ENCODE measurements around the gene PHLDB2.

PHLDB2 gene

GRCh38 chr3:111884411-111885018 is 25.4 kb downstream of the PHLDB2 start:
- no peak for DNase-seq

GRCh38 chr3:111885578-111885977 is 26.5 kb downstream of the PHLDB2 start:
- DNase-seq, result no peak

- DNase-seq, result no peak
Observed at GRCh38 chr3:111890051-111890580, 31.1 kb downstream of the PHLDB2 start.

DNA sequence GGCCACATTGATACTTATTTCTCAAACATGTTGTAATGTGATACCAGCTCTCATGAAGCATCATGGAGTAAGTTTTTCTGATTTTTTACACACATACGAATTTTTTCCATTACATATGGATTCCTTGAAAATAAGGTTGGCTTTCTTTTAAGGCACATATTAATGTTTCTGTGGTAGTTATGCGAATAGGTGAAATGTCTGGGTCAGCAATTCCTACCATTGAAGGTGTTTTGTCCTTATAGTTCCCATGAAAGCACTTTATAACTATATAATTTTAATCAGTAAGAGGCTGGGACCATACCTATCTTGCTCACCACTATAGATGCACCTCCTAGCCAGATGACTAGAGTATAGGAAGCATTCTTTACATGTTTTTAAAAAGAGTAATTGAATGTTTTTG is 33.0 kb downstream of the PHLDB2 start:
- no peak for DNase-seq

DNA sequence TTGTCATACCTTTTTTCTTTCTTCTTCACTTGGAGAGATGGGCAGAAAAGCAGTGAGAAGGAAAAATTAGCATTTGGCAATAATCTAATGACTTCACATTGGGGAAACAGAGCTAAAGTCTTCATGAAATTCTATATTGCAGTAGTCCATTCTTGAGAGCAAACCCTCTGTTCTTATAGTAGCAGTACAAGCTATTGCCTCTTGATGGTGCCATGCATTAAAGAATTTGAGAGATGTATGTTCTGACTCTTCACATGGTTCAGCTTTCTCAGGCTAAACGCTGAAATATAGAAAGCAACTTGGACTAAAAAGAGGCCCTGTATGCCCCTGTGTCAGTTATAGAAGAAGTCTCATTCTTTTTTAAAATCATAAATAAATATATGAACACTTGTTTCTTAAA is 36.0 kb downstream of the PHLDB2 start:
- peak; percentile 43 for DNase-seq

DNA sequence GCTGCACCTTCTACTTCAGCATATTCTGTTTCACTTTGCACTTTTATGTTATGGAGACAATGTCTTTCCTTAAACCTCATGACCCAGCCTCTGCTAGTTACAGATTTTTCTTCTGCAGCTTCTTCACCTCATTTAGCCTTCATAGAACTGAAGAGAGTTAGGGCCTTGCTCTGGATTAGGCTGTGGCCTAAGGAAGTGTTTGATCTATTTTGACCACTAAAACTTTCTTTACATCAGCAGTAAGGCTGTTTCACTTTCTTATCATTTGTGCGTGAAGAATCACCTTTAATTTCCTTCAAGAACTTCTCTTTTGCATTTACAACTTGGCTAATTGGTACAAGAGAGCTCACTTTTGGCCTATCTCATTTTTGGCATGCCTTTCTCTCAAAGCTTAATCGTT is 40.9 kb downstream of the PHLDB2 start:
- DNase-seq, result no peak

DNA sequence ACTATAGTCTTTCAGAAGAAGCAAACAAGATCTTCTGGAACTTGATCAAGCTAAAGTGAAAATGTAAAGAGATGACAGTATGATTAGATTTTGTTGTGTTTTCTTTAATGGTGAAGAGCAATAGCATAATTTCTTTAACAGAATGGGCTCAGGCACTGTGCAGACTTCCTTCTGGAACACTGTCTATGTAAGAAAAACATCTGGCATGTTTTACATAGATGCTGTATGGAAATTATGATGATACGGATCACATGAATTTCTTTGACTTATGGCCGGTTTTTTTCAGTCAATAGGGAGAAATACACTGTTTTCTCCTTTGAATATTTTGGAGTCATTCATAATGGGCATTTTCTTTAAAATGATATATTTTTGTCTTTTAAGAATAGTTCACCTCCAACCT is 42.6 kb downstream of the PHLDB2 start:
- DNase-seq, result no peak

- DNase-seq, result no peak
Observed at GRCh38 chr3:111902534-111902933, 43.5 kb downstream of the PHLDB2 start.

DNA sequence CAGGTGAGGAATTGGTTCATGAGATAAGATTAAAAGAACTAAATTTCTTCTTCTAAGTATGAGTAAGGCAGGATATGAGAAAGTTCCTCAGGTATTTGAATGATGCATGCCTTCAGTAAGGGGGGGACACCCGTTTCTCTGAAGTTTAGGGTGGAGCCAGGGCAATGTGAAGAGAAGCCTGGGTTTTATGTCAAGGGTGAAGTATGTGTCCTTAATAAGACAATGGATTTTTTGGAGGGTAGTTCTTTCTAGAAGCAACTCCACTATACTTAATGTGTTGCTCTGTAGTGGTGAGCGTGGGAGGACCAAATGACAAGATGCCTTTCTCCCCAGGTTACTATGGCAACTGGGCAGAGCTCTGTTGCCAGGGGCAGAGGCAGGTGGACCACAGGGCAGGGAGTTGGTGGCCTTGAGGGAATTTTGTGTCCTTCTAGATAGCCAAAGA is 44.0 kb downstream of the PHLDB2 start:
- DNase-seq, result peak; percentile 85

DNA sequence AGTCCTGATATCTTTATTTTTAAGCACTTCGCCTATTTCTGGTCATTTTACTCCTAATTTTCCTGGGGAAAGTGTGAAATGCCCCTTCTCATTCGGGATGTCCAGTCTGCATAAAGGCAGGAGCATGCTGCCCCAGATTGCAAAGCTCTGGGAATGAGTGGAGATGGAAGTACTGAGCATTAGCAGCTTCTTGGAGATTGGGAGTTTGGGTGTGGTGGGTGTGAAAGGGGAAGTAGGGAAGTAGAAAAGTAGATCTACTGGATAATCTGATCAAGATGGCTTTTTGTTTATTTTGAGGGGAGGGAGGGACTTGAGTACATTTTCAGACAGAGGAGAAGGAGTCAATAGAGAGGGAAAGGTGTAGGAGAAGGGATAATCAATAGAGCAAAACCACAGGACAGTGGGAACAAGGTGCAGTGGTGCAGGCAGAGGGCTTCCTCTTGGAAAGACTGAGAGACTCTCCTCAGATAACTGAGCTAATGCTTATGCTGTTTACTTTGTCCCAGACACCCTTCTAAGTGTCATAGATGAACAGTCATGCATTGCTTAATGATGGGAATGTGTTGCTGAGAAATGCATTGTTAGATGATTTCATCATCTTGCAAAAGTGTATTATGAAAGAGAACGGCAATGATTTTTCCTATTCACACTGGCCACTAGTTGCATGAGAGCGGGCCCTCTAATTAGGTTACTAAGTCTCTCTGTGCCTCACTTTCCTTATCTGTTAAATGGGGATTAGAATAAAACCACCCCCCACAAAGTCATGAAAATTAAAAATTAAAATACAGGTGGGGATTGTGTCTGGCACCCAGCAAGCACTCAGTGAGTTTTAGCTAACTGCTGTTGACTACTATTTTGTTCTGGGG is 45.5 kb downstream of the PHLDB2 start:
- DNase-seq, result peak; percentile 95

DNA sequence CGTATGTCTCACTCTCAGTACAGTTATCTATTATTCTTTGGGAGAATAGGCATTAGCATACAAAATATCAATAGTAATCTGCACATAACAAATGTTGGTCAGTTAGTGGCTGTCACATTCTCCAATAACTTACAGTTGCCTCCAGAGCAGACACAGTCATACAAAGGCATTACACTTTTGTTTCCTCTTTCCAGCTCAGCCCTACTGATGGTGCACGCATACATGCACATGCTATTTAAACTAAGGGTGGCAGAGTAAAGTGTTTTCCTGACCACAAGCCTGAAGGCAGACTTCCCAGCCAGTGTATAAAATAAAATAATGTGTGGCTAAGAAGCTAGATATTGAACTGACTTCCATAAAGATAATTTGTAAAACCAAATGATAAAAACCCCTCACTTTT is 47.6 kb downstream of the PHLDB2 start:
- DNase-seq, result peak; percentile 18

DNA sequence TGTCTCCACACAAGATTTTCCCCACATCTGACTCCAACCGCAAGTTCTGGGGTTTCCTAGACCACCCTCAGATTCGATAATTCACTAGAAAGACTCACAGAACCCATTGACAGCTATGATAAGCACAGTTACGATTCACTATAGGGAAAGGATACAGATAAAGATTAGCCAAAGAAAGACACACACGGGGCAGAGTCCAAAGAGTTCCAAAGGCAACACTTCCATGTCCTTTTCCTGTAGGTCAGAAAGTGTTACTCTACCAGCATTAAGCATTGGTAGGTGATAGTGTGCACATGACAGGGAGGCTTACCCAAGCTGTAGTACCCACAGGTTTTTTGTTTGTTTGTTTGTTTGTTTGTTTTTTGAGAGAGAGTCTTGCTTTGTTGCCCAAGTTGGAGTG is 48.1 kb downstream of the PHLDB2 start:
- DNase-seq, result no peak

DNA sequence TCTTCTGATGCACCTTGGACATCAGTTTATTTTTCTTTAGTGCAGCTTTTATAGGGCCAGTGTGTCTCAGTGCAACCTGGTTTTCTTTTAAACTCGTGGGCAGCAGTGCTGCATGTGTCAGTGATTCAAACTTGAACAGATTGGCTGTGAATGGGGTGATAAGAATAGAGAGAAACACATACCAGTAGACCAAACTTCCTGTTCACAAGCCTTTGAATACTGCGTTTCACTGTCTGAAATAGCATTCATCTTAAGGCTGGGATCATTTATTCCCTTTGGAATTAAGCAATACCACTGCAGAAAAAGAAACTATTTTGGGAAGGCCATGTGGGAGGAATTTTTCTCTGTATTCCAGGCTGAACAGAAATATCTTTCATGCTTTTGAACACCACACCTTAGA is 51.7 kb downstream of the PHLDB2 start:
- peak; percentile 85 for DNase-seq

GRCh38 chr3:111911446-111911845 is 52.4 kb downstream of the PHLDB2 start:
- no peak for DNase-seq

DNA sequence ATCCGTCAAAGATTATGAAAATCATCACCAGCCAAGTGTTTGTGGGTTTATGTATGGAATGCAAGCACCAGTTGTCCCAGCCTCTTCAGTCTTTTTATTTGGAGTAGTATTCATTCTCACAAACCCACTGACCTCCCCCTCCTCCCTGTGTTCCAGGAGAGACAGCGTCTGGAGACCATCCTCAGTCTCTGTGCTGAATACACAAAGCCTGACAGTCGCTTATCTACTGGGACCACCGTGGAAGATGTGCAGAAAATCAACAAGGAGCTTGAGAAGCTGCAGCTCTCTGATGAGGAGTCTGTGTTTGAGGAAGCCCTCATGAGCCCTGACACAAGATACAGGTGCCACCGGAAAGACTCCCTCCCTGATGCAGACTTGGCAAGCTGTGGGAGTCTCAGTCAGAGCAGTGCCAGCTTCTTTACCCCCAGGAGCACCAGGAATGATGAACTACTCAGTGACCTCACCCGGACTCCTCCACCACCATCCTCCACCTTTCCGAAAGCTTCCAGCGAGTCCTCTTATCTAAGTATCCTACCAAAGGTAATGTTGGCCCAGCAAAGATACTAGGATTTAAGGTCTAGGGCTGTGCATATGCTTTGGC is 54.2 kb downstream of the PHLDB2 start:
- DNase-seq, result no peak

- DNase-seq, result peak; percentile 72
Observed at GRCh38 chr3:111915905-111916304, 56.8 kb downstream of the PHLDB2 start.

DNA sequence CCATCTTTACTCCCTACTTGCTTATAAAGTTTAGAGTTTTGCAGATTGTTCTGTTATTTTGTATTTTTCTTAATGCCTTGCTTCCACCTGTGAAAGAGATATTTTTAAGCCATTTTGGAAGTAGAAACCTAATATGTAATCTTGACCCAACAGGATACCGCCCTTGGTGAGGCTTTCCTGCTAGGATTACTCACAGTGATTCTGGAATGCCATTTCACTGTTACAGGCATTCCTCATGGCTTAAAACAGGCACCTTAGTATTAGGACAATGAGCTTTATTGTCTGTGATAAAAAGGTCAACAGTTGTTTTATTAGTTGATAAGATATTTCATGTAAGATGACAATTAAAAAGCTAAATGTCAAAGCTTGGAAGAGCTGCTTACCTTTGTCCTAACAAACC is 58.2 kb downstream of the PHLDB2 start:
- peak; percentile 32 for DNase-seq

DNA sequence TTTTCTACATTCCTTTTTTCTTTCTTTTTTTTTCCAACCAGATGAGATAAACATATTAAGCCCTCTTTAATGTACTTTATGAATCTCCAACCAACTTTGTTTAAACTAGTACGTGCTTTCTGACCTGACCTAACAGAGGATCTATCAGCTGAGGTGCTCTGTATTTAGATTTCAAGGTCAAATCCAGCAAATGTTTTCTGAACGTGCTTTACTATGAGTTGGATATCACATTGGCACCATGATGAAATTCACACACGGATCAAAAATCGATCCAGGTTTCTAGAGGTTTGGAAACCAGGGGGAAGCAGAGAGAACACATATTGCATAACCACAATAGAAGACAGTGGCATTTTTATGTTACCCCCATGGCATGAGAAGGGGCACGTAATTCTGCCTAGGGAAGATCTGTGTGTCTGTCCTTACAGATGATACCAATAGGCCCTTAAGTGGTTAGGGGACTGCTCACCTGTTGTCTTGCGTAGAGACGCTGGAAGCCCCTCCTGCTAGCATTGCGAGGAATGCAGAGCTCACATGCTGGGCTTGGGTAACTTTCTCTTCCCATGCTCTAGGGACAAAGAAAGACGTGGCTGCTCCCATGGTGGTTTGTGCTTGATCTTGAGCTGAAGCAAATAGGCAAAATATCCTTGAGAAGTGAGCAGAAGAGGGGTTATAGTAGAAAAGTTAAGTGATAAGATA is 60.5 kb downstream of the PHLDB2 start:
- DNase-seq, result no peak

DNA sequence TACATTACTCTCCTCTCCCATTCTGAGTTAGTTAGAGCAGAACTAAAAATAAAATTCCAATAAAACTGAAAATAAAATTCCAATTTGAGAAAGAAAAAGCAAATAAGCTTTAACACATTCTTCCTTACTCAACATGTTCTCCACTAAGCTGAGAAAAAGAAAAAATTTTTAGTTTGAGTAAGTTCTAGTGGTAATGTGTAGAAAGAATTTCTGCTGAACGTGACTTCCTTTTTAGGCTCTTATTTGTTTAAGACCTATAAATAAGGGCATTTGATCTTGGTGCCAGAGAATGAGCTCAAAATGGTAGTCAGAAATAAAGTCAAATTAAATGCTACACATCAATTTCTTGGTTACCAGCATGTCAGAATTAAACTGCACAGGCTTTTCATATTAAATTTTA is 62.1 kb downstream of the PHLDB2 start:
- DNase-seq, result no peak

- DNase-seq, result no peak
Observed at GRCh38 chr3:111923095-111923771, 64.2 kb downstream of the PHLDB2 start.

- DNase-seq, result peak; percentile 14
Observed at GRCh38 chr3:111923806-111924205, 64.7 kb downstream of the PHLDB2 start.

- no peak for DNase-seq
Observed at GRCh38 chr3:111924283-111924682, 65.2 kb downstream of the PHLDB2 start.

- no peak for DNase-seq
Observed at GRCh38 chr3:111926266-111926676, 67.2 kb downstream of the PHLDB2 start.

All from fibroblast of skin of right quadriceps (primary cell).